Urothelium cell line (cell line): ENCODE results near the gene HDAC4.

ENCODE experiments used
- DNase-seq: peaks from one replicate; pipeline ENCODE4 v3.0.0; 2011; ENCODE audit warnings: low spot score, mixed read lengths
- FAIRE-seq: peaks from 2 replicates; lab custom pipeline; 2011; peaks lifted over from hg19 to GRCh38; lab: Jason Lieb, UNC

HDAC4 gene

DNA sequence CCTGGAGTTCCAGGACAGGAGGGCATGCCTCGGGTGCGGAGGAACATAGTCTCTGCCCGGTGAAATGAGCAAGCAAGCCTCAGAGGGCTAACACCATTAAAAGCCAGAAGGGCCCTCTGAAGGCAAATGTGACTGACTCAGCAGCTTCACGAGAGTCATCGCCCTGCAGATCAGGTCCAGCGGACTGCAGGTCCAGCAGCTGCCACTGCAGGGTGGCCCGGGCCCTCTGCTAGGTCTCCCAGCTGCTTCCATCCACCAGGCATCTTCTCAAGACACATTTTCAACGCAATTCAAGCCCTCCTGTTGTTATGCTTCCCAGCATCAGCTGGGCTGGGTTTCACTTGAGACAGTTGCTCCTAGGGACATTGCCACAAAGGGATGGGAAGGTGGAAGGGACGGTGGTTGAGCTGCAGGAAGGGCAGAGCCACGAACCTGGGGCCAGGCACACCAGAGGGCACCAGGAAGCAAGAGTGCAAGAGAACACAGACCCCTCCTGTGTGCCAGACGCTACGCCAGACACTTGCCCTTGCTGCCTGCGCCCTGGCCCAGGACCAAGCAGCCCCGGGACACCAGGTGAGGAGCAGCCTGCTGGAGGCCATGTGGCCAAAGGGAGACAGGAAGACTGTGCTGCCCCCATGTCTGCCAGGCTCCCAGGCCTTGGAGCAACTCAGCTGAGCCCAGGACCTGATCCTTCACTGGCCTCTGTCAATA is 173.0 kb downstream of the HDAC4 start:
- DNase-seq: no peak
- no peak for FAIRE-seq

DNA sequence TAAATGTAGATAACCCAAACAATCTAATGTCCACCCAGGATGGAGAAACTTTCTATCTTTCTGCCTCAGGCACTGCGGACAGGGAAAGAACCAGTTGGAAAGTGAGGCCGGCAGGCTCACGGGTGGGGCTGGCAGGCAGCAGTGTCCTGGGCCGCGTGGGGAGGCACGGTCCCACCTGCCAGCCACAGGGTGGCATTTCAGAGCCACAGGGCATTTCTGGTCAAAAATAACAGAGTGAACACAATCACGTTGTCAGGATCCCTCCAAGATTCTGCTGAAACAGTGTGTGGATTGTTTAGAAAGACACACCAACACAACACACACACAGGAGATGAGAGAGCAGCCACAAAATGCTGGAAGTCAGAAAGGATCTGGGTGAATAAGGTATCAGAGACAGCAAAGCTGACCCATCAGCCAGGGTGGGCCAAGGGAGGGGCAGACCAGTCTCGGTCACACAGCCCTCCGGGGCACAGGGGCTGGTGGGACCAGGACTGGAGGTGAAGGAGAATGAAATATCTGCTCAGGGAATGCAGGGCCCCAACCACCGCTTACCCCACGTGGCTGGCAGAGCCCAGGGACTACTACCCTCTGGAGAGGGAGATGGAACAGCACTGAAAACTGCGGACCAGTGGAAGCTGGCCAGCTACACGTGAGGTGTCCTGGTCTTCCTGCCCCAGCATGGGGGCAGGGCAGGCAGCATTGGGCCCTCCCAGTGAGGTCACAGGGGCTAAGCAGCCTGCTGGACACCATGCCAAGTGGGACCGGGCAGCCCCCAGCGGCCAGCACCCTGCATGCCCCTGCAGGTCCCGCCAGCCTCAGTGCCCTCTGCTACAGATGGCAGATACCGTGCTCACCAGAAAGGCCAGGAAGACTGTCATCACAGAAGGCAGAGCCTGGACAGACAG is 173.9 kb downstream of the HDAC4 start:
- DNase-seq (no peak), FAIRE-seq (no peak)

DNA sequence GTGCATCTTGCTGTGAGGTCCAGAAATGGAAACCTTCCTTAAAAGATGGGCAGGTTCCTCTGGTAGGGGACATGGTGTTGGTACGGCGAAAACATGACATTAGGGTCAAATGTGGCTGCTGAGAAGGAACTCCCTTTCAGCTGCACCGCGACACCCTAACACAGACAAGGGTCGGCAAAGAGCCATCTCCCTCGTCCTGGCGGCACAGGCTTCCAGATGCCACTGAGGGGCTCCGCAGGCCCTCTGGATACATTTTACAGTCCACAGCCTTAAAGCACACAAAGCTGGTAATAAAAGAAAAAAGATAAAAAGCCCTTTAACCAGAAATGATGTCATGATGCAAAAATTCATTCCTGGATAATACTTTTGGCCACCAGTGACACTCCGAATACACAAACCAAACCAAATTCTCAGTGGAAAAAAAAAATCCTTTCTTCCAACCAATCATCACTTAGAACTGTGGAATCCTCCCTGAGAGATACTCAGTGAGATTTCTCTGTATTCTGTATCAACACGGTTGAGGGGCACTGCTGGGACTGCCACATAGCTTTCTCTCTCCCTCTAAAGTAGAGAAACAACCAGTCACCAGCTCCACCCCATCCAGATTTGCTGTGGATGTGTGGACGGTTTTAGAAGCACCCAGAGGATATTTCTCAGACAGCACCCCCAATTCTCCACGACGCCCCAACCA is 174.8 kb downstream of the HDAC4 start:
- FAIRE-seq (no peak), DNase-seq (peak; percentile 25)

DNA sequence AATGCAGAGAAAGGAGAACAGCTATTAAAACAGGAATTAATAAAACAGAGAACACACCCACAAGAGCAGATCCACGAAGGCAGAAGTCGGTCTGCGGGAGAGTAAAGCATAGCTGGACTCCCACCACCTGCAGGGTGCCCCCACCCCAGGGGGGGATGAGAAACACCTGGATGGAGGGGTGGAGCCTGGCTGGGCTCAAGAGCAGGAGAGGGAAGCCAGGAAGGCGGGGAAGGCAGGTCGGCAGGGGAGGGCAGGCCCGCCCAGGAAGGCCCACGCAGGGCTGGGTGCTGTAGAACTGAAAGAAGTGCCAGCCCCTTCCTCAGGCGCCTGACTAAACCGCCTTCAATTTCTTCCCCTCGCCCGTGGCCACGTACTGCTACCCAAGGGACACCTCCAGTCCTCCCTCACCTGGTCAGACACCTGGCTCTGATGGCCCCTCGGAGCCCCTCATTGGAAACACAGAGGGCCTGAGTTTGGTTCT is 175.4 kb downstream of the HDAC4 start:
- no peak for DNase-seq
- FAIRE-seq: no peak

DNA sequence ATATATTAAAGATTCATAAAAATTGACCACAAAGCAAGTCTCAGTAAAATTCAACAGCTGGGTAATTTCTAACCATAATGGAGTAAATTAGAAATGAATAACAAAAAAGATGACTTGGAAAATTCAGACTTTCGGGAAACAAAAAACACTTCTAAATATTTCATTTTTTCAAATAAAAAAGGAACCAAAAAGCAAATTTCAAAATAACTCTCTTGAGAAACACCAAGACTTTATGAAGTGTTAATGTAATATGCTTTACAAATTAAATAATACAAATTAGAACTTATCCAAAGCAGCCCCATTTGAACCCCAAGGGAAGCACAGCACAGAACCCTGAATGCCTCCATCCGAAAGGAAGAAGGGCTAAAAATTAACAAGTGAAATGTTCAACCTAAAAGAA is 175.9 kb downstream of the HDAC4 start:
- FAIRE-seq: no peak
- no peak for DNase-seq

DNA sequence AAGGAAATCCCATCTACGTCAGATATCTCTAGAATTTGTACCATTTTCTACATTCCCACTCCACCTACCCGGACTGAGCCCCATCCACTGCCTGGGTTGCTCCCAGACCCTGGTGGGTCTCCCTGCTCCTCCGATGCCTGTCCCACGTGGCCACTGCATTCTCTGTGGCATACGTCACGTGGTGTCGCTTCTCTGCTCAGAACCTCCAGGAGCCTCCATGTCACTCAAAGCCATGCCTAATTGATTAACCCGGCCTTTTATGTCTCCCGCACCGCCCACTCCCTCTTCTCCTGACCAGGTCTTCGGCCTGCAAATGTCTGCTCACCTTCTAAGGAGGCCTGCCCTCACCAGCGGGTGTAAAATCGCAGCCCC is 176.6 kb downstream of the HDAC4 start:
- DNase-seq (no peak), FAIRE-seq (no peak)

DNA sequence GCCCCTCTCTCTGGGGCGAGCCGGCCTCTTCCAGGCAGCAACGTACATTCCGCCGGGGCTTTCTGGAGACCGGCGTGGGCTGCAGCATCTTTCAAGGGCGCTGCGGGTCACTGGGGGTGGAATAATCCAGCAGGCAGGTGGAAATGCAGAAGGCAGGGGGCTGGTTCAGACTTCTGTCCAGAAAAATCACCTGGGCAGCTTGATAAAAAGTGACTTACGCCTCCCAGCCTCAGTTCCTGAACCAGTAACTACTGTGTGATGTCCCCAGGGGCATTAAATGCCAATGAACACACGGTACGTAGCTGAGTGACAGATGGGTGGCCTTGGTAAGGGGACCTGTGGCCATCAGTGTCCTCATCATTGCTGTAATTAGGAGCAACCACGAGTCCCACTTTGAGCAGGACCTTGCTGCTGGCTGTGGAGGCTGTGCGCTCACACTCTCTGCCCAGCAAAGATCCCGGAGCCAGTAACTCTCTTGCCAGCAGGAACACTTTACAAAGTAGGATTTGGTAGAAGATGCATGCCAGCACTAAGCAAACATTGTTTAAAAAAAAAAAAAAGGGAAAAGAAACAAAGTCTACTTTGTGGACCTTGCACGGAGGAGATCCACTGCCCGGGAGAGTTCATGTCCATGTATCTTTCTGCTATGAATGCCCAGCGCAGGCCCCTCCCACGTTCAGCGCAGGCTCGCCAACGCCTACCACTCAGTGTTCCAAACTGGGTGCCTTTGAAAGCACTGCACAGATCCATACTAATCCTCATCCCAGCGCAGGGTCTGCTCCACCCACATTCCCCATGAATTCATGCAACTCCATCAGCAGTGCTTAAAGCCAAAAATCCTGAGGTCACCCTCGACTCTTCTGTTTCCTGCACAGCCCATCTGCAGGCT is 177.3 kb downstream of the HDAC4 start:
- DNase-seq: no peak

DNA sequence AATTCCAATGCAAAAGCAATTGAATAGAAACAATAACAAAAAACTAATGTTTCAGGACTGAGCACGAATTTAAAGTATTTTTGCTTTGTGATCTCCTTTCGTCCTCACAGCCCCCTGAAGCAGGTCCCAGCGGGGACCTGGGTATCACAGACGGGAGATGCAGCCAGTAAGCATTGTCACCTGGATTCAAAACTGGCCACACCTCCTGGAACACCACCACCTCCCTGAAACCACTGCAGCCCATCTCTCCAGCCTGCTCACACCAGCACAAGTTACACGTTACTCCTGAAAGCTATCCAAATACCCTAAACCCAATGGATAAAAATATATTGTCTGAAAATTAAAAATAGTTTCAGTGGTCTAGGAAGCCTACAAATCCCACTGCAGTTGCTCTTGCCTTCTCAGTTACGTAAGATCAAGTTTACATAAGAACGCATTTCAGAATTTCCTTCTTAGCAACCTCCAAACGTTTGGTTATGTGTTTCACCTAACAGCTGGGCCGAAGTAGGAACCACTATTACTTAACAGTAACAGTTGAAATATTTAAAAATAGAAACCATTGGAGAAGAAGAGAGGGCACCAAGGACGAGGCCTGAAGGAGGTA is 178.0 kb downstream of the HDAC4 start:
- FAIRE-seq: no peak
- no peak for DNase-seq

More for the DNA sequence above, 177.3 kb downstream of the HDAC4 start:
- no peak for FAIRE-seq

DNA sequence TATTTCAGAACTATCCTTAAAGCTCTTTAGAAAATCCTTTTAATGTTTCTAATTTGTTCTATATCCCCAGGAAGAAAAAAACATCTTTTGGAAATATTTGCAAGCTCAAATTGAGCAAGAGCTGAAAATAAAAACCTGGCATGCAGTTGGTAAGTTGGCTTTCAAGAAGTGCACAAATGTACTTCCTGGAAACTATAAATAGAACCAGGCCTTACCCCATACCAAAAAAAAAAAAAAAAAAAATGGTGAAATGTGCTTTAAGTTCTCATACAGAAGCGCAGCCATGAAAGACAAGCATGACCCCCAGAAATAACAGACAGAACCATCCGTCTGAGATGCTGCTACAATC is 178.5 kb downstream of the HDAC4 start:
- no peak for DNase-seq
- FAIRE-seq: no peak

DNA sequence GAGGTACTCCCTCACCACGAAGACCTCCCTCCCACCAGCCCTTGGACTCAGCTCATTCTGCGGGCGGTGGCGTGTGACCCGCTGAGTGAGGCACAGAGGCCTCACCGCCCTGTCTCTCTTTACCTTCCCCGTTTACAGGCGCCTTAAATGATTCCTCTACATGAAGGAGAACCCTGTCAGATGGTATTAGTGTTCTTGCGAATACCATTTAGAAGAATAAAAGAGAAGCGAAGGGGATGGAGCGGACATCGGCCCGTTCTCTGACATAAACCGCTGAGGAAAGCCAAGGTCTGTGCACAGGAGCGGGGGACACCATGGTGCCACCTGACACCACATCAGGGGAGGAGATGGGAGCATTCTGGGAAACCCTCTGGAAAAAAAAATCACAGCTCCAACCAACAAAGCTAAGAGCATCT is 179.8 kb downstream of the HDAC4 start:
- FAIRE-seq: no peak
- no peak for DNase-seq

DNA sequence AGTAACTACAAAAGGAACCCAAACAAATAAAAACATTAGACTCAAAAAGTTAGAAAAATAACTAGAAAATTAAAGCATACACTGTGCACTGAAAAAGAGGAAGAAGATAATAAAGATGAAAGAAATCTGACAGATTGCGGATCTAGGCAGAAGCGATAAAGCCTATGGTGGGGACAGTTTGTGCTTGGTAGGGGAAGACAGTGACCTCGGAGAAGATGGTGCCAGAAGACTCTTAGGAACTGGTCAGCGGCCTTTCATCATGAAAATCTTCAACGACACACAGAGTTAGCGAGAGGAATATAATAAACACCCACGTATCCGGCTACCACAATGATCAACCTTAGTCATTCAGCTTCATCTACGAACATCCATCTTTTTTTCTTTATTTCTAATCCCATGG is 180.5 kb downstream of the HDAC4 start:
- no peak for FAIRE-seq

DNA sequence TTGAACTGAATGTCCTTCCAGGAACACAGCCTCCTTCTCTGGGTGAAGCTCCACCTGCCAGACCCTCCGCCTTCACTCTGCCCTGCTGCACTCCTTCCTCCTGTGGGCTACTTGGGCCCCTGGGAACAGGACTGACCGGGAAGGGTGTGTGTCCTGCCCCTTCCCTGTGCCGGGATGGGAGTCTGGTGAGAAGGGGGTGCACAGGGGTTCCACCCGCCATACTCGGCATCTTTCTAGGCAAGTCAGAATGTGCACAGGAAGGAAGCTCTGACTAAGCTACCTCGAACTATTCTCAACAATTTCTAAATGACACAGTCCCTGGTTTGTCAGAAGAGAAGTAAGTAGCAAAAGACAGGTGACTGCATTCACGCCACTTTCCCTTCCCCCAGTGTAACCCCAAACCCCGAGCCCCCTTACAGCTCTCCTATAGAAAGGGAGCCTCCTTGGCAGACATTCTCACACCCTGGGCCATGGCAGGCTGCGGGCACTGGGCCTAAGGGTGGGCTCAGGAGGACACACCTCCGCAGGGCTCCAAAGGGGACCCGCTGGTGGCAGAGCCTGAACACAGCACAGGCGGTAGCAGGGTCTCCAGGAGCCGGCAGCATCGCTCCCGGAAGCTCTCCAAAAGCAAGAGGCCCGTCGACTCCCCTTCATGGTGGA is 184.1 kb downstream of the HDAC4 start:
- FAIRE-seq (no peak), DNase-seq (no peak)

More for the DNA sequence above, 180.5 kb downstream of the HDAC4 start:
- no peak for DNase-seq

DNA sequence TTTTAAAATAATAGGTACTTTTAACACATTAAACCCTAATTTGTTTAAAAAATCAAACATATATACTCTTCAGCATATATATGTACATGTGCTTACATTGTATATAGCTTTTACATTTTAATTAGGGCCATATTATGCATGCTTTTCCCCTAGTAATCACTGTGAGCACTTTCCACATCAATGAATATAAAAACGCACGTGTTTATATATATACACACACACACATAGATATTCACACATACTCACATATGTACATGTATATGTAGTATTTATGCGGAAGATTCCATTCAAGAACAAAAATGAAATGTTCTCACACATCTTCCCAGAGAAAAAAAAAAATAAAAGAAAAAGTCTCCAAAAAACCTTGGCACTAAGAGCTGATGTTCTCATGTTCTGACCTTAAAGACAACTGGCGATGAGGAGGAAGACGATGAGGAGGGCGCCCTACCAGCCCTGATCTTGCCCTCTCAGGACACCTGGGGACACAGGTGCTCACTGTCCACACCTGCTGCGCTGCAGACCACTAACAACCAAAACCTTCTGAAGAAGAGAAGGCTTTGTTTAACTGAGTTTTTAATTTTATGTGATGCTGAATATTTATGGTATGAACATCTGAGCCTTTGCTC is 184.7 kb downstream of the HDAC4 start:
- DNase-seq (no peak), FAIRE-seq (no peak)

DNA sequence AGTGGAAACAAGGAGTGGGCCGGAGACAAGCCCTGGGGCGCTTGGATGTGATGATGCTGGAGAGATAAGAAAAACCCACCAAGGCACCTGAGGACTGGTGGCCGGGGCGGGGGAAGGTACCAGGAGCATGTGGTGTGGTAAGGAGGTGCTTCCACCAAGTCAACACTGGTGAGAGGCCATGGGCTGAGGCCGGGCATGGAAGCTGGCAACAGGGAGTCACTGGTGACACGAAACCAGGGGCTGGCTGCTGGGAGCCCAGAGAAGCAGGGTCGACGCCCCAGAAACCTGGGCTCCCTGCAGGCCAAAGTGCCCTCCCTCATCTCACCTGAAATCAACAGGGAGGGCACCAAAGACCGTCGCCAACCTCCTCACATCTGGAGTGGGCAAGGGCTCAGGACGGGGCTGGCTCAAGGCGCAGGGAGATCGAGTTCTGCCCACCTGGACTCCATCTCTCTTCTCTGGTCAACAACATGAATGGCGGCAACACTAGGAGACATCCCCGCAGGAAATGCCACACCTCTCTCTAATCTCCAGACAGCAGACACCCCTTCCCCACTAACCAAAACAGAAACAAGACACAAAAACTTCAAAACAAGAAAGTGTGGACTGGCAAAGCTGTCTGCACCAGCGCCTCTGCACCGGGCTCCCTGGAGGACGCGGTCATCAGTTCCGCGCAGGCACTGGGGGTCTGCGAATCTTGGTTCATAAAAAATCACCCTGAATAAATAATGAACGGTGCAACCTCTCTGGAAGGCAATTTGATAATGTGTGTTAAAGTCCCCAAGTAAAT is 185.5 kb downstream of the HDAC4 start:
- DNase-seq (no peak), FAIRE-seq (no peak)

DNA sequence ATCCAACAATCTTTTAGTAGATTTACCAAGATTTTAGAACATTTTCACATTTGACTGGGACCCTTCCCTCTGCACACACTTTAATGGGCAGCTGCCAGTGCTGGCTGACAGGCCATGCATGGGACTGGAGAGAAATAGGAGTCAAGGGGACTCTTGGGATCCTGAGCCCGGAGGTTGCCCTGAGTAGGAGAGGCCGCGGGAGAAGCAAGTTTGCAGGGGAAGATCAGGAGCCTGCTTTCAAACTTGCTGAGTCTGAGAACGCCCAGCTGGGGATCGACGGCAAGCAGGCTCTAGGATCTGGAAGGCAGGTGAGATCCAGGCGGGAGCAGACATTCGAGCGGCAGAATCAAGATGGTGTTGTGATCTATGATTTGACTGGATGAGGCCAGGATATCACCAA is 186.1 kb downstream of the HDAC4 start:
- no peak for FAIRE-seq
- DNase-seq: no peak

DNA sequence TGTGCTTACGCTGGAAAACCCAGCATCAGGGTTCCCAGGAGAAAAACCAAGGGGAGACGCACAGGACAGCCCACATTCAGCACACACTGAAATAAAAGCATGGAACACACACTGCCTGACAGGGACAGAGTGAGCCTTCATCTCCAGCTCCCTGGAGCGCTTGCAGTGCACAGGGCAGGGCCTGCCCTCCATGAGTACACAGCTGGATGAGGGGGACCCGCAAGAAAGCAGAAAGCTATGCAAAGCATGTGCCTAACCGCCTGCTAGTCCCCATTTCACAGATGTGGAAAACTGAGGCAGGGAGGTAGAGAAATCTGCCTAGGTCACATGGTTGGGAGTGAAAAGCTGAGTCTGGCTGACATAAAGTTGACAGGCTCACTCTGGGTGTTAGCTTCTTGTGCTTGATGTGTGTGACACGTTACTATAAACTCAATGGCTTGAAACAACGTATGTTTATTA is 187.1 kb downstream of the HDAC4 start:
- no peak for DNase-seq
- FAIRE-seq: no peak

DNA sequence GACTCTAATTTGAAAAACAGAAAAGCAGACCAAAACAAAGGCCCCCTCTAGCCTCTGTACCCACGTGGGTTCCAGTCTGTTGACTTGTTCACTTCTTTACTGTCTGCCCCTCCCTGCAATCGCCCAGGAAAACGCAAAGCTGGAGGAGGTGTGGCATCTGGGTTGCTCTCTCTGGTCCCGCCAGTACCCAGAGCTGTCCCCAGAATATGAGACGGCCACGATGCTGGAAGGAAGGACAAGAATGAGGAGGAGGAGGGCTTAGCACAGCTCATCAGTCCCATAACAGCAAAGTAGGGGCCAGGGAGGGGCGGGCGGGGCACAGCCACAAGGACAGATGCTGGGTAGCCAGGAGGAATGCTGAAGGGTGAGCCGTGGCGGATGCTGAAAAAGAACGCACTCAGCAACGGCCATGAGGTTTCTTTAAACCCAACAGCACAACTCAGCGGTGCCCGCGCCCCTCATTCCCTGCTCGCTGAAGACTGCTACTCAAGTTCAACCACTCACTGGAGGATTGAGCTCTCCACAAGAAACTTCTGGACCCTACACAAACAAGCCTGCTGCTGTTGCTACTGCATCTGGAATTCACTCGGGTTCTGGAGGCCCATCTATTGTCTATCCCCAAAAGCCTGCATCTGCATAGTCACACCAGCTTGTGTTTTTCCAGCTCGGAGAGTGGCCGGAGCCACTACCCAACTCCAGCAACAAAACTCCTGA is 187.7 kb downstream of the HDAC4 start:
- FAIRE-seq (no peak), DNase-seq (no peak)
